ENCODE data around the gene DSCAML1. TPM values are rescaled to one million over a fixed set of nuclear protein-coding genes. Genes with fewer than 3 reads are reported as not detected.

The DSCAML1 gene
- total RNA-seq, 1 donor from 2014 or later: 0.02 TPM

GRCh38 chr11:117524468-117525183 lies 272.4 kb downstream of the DSCAML1 start:
- DNase-seq: no peak
- H3K27me3 Mint-ChIP-seq: peaks cover 1% of the 10 kb centered on the region
- H3K9me3 Mint-ChIP-seq: no peaks in the 10 kb centered on the region
- H3K4me1 Mint-ChIP-seq: no peaks in the 10 kb centered on the region
- no peak overlapping the region for H3K4me3 Mint-ChIP-seq
- H3K36me3 Mint-ChIP-seq (ENCODE audit: low read depth): no peaks in the 10 kb centered on the region
- intact Hi-C loops (cut with micrococcal nuclease): no loop called here
- no peak overlapping the region for H3K27ac Mint-ChIP-seq

GRCh38 chr11:117523680-117524079 lies 273.3 kb downstream of the DSCAML1 start:
- intact Hi-C loops (cut with micrococcal nuclease): no loop called here
- DNase-seq: no peak
- H3K27ac Mint-ChIP-seq: no peak overlapping the region
- no peaks in the 10 kb centered on the region for H3K9me3 Mint-ChIP-seq
- no peak overlapping the region for H3K4me3 Mint-ChIP-seq
- H3K36me3 Mint-ChIP-seq (ENCODE audit: low read depth): no peaks in the 10 kb centered on the region
- H3K27me3 Mint-ChIP-seq: peaks cover 1% of the 10 kb centered on the region
- H3K4me1 Mint-ChIP-seq: no peaks in the 10 kb centered on the region

- Mint-ChIP-seq H3K27ac (no peak overlapping the region), H3K27me3 (peaks cover 1% of the 10 kb centered on the region), H3K9me3 (no peaks in the 10 kb centered on the region), H3K4me3 (no peak overlapping the region), H3K4me1 (no peaks in the 10 kb centered on the region), H3K36me3 (ENCODE audit: low read depth) (no peaks in the 10 kb centered on the region)
- intact Hi-C loops (cut with micrococcal nuclease): no loop called here
- no peak for DNase-seq
Measured at GRCh38 chr11:117521974-117522373, 275.0 kb downstream of the DSCAML1 start.

- Mint-ChIP-seq H3K27me3 (peaks cover 1% of the 10 kb centered on the region), H3K36me3 (ENCODE audit: low read depth) (no peaks in the 10 kb centered on the region), H3K4me3 (no peak overlapping the region), H3K9me3 (no peaks in the 10 kb centered on the region), H3K4me1 (no peaks in the 10 kb centered on the region), H3K27ac (no peak overlapping the region)
- intact Hi-C loops (cut with micrococcal nuclease): no loop called here
- no peak for DNase-seq
Measured at GRCh38 chr11:117520966-117521365, 276.1 kb downstream of the DSCAML1 start.

- DNase-seq: no peak
- H3K4me3 Mint-ChIP-seq: no peak overlapping the region
- H3K36me3 Mint-ChIP-seq (ENCODE audit: low read depth): no peaks in the 10 kb centered on the region
- H3K27me3 Mint-ChIP-seq: peaks cover 1% of the 10 kb centered on the region
- intact Hi-C loops (cut with micrococcal nuclease): no loop called here
- no peaks in the 10 kb centered on the region for H3K4me1 Mint-ChIP-seq
- H3K9me3 Mint-ChIP-seq: no peaks in the 10 kb centered on the region
- H3K27ac Mint-ChIP-seq: no peak overlapping the region
Measured at GRCh38 chr11:117520201-117520600, 276.8 kb downstream of the DSCAML1 start.

GRCh38 chr11:117519590-117519989 lies 277.4 kb downstream of the DSCAML1 start:
- intact Hi-C loops (cut with micrococcal nuclease): no loop called here
- Mint-ChIP-seq H3K4me1 (no peaks in the 10 kb centered on the region), H3K27ac (no peak overlapping the region), H3K9me3 (no peaks in the 10 kb centered on the region), H3K4me3 (no peak overlapping the region), H3K36me3 (ENCODE audit: low read depth) (no peaks in the 10 kb centered on the region), H3K27me3 (peaks cover 1% of the 10 kb centered on the region)
- DNase-seq: no peak

GRCh38 chr11:117519170-117519569 lies 277.8 kb downstream of the DSCAML1 start:
- H3K27me3 Mint-ChIP-seq: peaks cover 1% of the 10 kb centered on the region
- intact Hi-C loops (cut with micrococcal nuclease): no loop called here
- no peak overlapping the region for H3K4me3 Mint-ChIP-seq
- DNase-seq: no peak
- H3K27ac Mint-ChIP-seq: no peak overlapping the region
- H3K4me1 Mint-ChIP-seq: no peaks in the 10 kb centered on the region
- H3K9me3 Mint-ChIP-seq: no peaks in the 10 kb centered on the region
- no peaks in the 10 kb centered on the region for H3K36me3 Mint-ChIP-seq (ENCODE audit: low read depth)

GRCh38 chr11:117518455-117518854 lies 278.6 kb downstream of the DSCAML1 start:
- Mint-ChIP-seq H3K9me3 (no peaks in the 10 kb centered on the region), H3K27ac (no peak overlapping the region), H3K36me3 (ENCODE audit: low read depth) (no peaks in the 10 kb centered on the region), H3K27me3 (peaks cover 1% of the 10 kb centered on the region), H3K4me1 (no peaks in the 10 kb centered on the region), H3K4me3 (no peak overlapping the region)
- no peak for DNase-seq
- intact Hi-C loops (cut with micrococcal nuclease): no loop called here

GRCh38 chr11:117517097-117517496 lies 279.9 kb downstream of the DSCAML1 start:
- no peaks in the 10 kb centered on the region for H3K27me3 Mint-ChIP-seq
- intact Hi-C loops (cut with micrococcal nuclease): no loop called here
- no peak for DNase-seq
- no peaks in the 10 kb centered on the region for H3K36me3 Mint-ChIP-seq (ENCODE audit: low read depth)
- H3K9me3 Mint-ChIP-seq: no peaks in the 10 kb centered on the region
- H3K27ac Mint-ChIP-seq: no peak overlapping the region
- no peak overlapping the region for H3K4me3 Mint-ChIP-seq
- H3K4me1 Mint-ChIP-seq: no peaks in the 10 kb centered on the region

- Mint-ChIP-seq H3K9me3 (no peaks in the 10 kb centered on the region), H3K4me3 (no peak overlapping the region), H3K36me3 (ENCODE audit: low read depth) (no peaks in the 10 kb centered on the region), H3K27ac (no peak overlapping the region), H3K4me1 (no peaks in the 10 kb centered on the region), H3K27me3 (no peaks in the 10 kb centered on the region)
- intact Hi-C loops (cut with micrococcal nuclease): no loop called here
- DNase-seq: no peak
Measured at GRCh38 chr11:117515892-117516787, 280.9 kb downstream of the DSCAML1 start.

- H3K27me3 Mint-ChIP-seq: no peaks in the 10 kb centered on the region
- intact Hi-C loops (cut with micrococcal nuclease): no loop called here
- no peaks in the 10 kb centered on the region for H3K9me3 Mint-ChIP-seq
Measured at GRCh38 chr11:117514256-117514655, 282.8 kb downstream of the DSCAML1 start.

GRCh38 chr11:117513666-117514065 lies 283.4 kb downstream of the DSCAML1 start:
- intact Hi-C loops (cut with micrococcal nuclease): no loop called here
- H3K4me3 Mint-ChIP-seq: no peak overlapping the region
- no peaks in the 10 kb centered on the region for H3K4me1 Mint-ChIP-seq

More at GRCh38 chr11:117514256-117514655, 282.8 kb downstream of the DSCAML1 start:
- no peaks in the 10 kb centered on the region for H3K4me1 Mint-ChIP-seq
- DNase-seq: no peak
- no peak overlapping the region for H3K27ac Mint-ChIP-seq
- no peak overlapping the region for H3K4me3 Mint-ChIP-seq
- H3K36me3 Mint-ChIP-seq (ENCODE audit: low read depth): no peaks in the 10 kb centered on the region

GRCh38 chr11:117511931-117512539 lies 285.0 kb downstream of the DSCAML1 start:
- no peak overlapping the region for H3K4me3 Mint-ChIP-seq
- H3K27me3 Mint-ChIP-seq: no peaks in the 10 kb centered on the region
- H3K4me1 Mint-ChIP-seq: no peaks in the 10 kb centered on the region
- intact Hi-C loops (cut with micrococcal nuclease): no loop called here
- no peak for DNase-seq
- H3K27ac Mint-ChIP-seq: no peak overlapping the region
- H3K9me3 Mint-ChIP-seq: no peaks in the 10 kb centered on the region
- H3K36me3 Mint-ChIP-seq (ENCODE audit: low read depth): no peaks in the 10 kb centered on the region

More at GRCh38 chr11:117513666-117514065, 283.4 kb downstream of the DSCAML1 start:
- Mint-ChIP-seq H3K27me3 (no peaks in the 10 kb centered on the region), H3K27ac (no peak overlapping the region), H3K9me3 (no peaks in the 10 kb centered on the region), H3K36me3 (ENCODE audit: low read depth) (no peaks in the 10 kb centered on the region)
- no peak for DNase-seq

GRCh38 chr11:117511483-117511930 lies 285.5 kb downstream of the DSCAML1 start:
- Mint-ChIP-seq H3K9me3 (no peaks in the 10 kb centered on the region), H3K36me3 (ENCODE audit: low read depth) (no peaks in the 10 kb centered on the region), H3K27me3 (no peaks in the 10 kb centered on the region), H3K4me3 (no peak overlapping the region), H3K27ac (no peak overlapping the region), H3K4me1 (no peaks in the 10 kb centered on the region)
- DNase-seq: no peak
- intact Hi-C loops (cut with micrococcal nuclease): no loop called here

Measured in activated CD4-positive, alpha-beta T cell treated with anti-CD3 and anti-CD28 coated beads, Interleukin-2, amount 10 ng/mL, durations not matched to agents 24 days and 14 days (primary cell).